KOPT-K1 (cell line): ENCODE data around the gene DNMT3A.

ENCODE experiments used
- H3K27ac ChIP-seq: fragments of 200-600 bp; sonication (generic); 2 replicates; pipeline ENCODE4 v1.5.1; 2016; ENCODE audit warnings: antibody characterized with exemption, mild to moderate bottlenecking, low read depth, low read length; ENCODE audit not compliant: poor library complexity, severe bottlenecking
- H3K36me3 ChIP-seq: fragments of 200-600 bp; sonication (generic); 2 replicates; pipeline ENCODE4 v1.5.1; 2017; ENCODE audit warnings: antibody characterized with exemption, mild to moderate bottlenecking, low read length, moderate library complexity; ENCODE audit not compliant: insufficient read depth
- H3K9me3 ChIP-seq: fragments of 200-600 bp; sonication (generic); 2 replicates; pipeline ENCODE4 v1.5.1; 2017; ENCODE audit warnings: antibody characterized with exemption, low read length, mild to moderate bottlenecking; ENCODE audit not compliant: insufficient read depth, poor library complexity, severe bottlenecking

DNMT3A gene

DNA sequence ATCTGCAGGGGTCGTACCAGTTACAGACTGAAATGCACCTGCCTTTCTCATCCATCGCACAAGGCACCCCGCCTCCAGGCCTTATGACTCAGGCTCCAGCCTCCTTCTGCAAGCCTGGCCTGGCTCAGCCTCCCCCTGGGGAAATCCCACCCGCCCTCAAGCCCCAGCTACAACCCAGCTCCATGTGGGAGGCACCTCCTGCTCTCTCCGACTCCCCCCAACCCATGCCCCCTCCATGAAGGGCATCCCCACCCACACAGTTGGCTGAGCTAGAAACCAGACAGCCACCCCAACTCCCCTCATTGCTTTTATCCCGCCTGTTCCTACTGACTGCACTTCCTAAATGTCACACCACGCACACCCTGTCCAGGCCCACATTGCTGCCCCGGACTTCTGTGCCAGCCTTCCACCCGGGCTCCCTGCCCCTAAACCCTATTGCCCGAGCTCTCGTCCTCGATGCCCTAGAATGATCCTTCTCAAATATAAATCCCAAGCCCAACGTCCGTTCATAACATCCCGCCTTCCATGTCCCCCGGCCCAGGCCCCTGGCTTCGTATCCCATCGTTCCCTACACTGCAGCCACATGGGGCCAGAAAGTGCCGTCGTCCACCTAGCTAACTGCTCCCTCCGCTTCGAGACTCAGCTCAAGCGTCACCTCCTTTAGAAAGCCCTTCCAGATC lies 9.9 kb downstream of the DNMT3A start:
- H3K36me3 ChIP-seq = peaks cover 9% of the 10 kb centered on the region; the same call in 1 of the 2 replicates
- H3K27ac ChIP-seq = no peak overlapping the region
- peaks cover 11% of the 10 kb centered on the region for H3K9me3 ChIP-seq

DNA sequence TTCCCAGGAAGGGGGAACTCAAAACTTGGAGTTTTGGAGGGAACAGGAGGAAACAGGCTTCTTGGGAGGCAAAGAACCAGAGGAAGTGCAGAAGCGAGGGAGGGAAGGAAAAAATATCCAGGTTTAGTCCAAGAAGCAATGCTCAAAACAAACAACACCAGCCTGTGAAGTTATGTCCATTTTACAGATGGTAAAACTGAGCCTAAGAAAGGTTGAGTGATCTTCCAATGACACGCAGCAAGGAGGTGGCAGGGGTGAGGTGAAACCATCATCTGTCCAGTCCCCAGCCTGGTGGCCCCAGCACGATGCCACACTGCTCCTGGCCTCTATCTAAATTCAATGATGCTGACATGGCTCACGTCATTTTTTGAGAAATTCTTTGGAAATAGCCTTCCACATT lies 10.8 kb downstream of the DNMT3A start:
- no peak overlapping the region for H3K27ac ChIP-seq
- peaks cover 18% of the 10 kb centered on the region for H3K9me3 ChIP-seq
- H3K36me3 ChIP-seq = peaks cover 17% of the 10 kb centered on the region; the same call in 1 of the 2 replicates

DNA sequence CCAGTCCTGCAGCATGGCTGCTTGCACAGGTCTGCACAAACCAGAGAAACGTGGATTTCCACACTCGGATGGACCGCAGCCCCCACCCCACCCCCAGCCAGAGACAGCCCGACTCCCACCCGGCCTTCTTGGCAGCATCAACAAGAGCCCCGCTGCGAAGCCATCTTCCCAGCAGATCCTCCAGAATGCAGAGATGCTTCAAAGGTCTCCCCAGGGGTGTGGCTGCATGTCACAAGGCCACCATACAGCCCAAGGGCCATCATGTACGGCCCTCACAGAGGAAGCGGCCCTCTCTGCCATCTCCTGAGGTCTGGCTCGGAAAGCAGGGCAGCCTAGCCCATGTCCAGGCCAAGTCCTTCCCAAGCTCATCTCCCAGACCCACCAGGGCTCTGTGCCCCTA lies 11.5 kb downstream of the DNMT3A start:
- peaks cover 17% of the 10 kb centered on the region; the same call in 1 of the 2 replicates for H3K36me3 ChIP-seq
- peaks cover 18% of the 10 kb centered on the region for H3K9me3 ChIP-seq
- H3K27ac ChIP-seq = no peak overlapping the region

DNA sequence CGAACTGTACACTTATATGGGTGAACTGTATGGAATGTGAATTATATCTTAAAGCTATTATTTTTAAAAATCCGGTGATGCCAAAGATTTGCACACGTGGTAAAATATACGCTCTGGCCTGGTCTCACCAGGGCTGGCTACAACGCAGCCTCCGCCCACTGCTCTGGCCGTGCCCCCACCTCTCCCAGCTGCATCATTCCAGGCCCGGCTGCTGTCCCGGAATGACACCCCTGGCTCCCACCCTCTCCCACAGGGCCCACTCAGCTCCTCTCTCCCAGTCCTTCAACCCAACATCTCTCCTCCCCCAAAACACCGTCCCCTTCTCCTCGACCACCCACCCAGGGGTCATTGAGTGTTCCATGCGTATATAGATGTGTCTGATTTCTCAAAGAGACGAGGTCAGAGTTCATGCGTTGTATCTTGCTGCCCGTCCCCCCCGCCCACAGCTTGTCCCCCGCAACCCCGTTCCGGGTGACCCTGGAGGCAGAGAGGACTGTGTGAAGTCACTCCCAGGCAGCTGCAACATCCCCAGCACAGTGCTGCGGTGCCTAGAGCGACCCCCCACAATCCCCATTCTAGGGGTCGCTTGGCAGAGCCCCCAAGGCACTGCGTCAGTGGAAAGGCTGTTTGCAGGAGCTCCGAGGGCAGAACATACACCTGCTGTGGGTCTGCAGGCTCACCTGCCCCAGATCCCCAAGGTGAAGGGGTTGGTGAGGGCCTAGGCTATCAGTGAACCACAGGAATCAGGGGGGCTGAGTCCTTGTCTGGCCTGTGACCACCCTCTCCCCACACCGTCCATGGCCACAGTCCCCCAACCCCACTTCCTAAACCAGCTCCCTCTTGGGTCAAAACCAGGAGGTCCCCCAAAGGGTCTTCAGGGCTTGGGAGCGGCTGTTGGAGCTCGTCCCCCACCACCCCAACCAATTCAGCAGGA lies 13.3 kb downstream of the DNMT3A start:
- Histone ChIP-seq H3K36me3 (peaks cover 17% of the 10 kb centered on the region; the same call in 1 of the 2 replicates), H3K27ac (no peak overlapping the region), H3K9me3 (peaks cover 18% of the 10 kb centered on the region)

DNA sequence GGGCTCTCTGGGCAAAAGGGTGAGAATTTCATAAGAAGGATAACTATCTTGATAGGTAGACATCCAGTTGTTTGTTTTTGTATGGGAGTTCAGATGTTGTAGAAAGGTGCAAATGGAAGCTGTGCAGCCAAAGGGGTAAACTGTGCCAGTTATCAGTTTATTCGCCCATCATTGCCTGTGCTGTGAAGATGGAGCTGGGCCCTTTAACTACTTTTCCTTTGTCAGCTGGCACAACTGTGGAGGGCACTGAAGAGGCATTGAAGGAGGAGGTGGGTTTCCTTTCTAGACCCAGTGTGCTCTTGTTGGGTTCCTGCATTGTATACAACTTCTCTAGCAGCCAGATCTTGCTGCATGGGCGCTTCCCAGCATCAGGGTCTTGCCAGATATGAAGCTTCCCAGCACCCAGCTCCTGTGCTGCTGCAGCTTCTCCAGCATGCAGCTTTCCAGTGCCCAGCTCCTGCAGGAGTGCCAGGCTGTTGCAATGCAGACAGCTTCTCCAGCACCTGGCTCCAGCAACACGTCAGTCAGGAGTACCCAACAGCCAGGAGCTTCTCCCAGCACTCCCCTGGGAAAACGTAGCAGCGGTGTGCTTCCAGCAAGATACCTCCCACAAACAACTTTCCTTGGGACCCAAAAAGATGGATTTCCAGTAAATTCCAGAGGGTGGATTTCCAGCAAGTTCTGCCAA lies 15.3 kb downstream of the DNMT3A start:
- no peak overlapping the region for H3K27ac ChIP-seq
- H3K9me3 ChIP-seq = peaks cover 18% of the 10 kb centered on the region
- peaks cover 17% of the 10 kb centered on the region; the same call in 1 of the 2 replicates for H3K36me3 ChIP-seq

DNA sequence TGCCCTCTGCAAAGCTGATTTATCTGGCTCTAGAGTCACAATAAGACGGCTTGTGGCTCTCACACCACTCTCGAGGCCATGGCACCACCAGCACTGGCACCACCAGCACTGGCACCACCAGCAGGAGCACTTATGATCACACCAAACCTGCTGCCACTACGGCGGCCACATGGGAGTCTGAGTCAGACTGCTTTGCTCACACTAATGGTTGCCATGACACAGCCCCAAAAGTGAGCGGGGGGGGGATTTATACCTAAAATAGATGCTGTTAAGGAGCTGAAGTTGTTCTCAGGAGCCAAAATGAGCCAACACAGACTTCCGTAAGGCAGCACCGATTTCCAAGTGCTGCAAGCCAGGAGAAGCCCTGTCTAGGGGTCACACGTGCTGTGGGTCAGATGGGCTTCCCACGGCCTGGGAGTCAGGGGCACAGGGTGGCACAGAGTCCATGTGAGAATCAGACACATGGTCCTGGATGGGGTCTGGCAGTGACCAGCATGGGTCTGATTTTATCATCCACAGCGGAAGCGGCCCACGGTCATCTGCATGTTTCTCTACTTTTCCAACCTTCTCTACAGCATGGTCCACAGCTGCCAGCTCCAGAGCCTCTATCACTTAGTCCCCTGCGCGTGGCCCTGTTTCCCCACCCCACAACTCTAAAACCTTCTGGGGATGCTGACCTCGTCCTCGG lies 16.7 kb downstream of the DNMT3A start:
- H3K27ac ChIP-seq = no peak overlapping the region
- peaks cover 17% of the 10 kb centered on the region; the same call in 1 of the 2 replicates for H3K36me3 ChIP-seq
- H3K9me3 ChIP-seq = peaks cover 18% of the 10 kb centered on the region

DNA sequence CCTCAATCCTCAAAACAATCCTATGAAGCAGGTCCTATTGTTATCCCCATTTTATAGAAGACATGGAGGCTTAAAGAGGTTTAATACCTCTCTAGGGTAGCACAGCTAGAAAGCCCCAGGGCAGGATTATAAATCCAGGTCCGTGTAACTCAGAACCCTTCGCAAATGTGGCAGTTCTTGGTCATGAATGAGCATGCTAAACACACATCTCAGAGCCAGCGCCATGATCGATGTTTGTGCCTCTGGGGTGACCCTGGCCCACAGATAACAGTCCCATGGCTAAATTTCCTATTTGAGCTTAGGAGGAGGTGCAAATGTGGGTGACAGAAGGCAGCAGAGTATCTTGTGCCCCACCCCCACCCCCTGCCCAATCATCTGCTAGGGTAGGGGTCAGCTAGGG lies 17.5 kb downstream of the DNMT3A start:
- Histone ChIP-seq H3K27ac (no peak overlapping the region), H3K9me3 (peaks cover 18% of the 10 kb centered on the region), H3K36me3 (peaks cover 17% of the 10 kb centered on the region; the same call in 1 of the 2 replicates)

DNA sequence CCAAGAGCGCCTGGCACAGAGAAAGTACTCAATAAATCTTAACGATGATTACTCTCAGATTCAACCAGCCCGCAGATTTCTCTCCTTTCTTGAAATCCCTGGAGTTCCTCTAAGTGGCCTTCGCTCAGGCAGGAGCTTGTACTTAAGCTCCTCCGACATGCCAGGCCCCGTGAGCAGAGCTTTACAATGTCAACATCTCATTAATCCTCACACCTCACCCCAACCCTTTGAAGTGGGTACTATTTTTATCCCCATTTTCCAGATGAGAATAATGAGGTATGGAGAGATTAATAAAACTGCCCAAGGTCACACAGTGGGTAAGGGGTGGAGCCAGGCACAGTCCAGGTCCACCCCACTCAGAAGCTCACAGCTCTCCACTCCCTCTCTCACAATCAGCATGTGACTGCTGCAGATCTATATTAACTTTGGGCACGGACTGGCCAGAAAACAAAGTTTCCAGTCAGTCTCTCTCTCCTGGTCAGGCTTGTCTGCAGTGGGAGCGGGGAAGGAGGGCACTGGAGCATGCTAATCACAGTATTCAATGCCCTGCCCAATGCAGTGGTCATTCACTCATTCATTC lies 18.0 kb downstream of the DNMT3A start:
- Histone ChIP-seq H3K27ac (no peak overlapping the region), H3K9me3 (peaks cover 18% of the 10 kb centered on the region), H3K36me3 (peaks cover 17% of the 10 kb centered on the region; the same call in 1 of the 2 replicates)

DNA sequence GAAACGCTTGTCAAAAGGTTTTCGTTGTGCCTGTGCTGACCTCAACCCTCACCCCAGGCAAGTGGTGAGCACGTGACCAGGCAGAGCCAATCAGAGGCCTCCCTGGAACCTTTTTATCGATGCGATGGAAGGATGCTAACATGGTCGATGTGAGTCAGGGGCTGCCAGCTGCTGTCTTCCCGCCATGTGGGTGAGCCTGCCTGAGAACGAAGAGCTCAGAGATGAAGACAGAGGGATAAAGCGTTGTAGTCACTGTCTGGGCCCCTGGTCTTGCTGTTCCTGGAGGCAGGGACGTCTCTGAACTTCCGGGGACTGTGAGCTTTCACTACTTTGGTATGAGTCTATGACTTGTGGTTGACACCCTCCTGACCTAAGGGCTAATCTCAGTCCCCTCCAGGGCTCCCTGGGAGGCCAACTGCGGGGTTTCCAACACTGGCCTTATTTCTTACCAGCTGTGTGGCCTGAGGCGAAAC lies 18.6 kb downstream of the DNMT3A start:
- no peak overlapping the region for H3K27ac ChIP-seq
- H3K9me3 ChIP-seq = peaks cover 18% of the 10 kb centered on the region
- H3K36me3 ChIP-seq = peaks cover 17% of the 10 kb centered on the region; the same call in 1 of the 2 replicates

DNA sequence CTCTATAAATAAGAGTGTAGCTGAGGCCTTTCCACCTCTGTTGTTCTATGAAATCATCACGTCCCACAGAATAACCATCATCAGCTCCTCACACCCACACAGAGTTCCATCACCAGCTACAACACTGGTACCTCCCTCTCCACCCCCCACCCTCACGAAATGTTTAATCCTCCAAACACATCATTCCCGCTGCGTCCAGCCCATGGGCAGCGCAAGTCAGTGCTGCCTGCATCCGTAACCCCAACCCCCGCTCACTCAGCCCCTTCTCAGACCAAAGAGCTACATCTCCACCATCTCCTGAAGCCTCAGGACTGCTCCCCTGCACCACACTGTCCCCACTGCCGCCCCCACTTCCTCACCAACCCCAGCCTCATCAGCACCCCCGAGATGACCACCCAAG lies 19.4 kb downstream of the DNMT3A start:
- Histone ChIP-seq H3K36me3 (peaks cover 13% of the 10 kb centered on the region; the same call in 1 of the 2 replicates), H3K27ac (no peak overlapping the region), H3K9me3 (peaks cover 11% of the 10 kb centered on the region)

DNA sequence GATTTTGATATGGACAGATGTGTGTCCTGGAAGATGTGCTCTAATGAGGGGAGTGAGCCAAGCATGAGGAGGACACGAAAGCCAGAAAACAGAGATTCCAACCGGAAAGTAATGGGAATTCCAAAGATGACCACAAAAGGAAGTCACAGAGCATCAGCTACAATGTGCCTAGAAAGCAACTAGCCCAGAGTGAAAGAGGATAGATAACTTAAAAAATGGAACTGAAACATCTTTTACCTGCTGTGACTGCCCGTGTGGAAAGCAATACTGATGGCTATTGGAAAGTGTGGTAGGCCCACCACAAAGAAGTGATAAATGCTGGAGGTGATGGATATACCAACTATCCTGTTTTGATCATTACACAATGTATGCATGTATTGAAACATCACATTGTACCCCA lies 21.6 kb downstream of the DNMT3A start:
- Histone ChIP-seq H3K9me3 (no peaks in the 10 kb centered on the region), H3K27ac (no peak overlapping the region), H3K36me3 (no peaks in the 10 kb centered on the region)

DNA sequence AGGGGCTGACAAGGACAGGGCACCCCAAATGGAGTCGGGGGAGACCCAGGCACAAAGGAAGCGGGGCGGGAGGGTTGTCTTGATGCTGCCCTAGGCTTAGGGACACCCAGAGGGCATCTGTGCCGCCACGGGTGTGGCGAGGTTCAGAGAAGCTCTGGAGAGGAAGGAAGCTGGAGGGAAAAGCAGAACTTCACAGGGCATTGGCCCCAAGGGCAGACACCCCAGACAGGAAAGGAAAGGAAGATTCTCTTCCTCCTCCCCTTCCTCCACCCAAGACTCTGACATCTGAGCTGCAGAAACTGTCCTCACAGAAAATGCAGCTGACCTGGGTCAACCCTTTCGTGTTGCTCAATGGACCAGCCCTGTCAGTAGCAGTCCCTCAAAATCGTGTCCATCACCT lies 25.6 kb downstream of the DNMT3A start:
- peak overlapping the region; percentile 91 for H3K27ac ChIP-seq
- peaks cover 20% of the 10 kb centered on the region; the same call in 1 of the 2 replicates for H3K36me3 ChIP-seq
- no peaks in the 10 kb centered on the region for H3K9me3 ChIP-seq

DNA sequence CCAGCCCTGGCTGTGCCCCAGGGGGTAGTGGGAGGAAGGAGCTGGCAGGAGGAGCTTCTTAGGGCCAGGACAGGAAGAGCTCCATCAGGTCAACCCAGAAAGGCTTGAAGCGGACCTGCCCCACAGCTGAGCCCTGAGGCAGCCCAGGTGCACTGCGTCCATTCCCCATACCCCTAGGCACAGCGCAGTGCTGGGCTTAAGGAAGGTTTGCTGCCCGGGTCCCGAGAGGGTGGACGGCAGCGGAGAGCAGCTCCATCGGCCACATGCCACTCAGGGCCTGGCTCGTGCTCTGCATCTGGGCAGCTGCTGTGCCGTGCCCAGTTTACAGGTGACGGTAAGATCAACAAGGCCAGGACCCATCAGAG lies 26.4 kb downstream of the DNMT3A start:
- Histone ChIP-seq H3K9me3 (no peaks in the 10 kb centered on the region), H3K36me3 (peaks cover 21% of the 10 kb centered on the region), H3K27ac (peak overlapping the region; percentile 91)
